ENCODE data around the gene AP1S3.
"Not testable (repeated sequence)": the region's sequence is repeated elsewhere in the genome, so short reads cannot be mapped to it uniquely, and the experiment has no call there.

Gene AP1S3

DNA sequence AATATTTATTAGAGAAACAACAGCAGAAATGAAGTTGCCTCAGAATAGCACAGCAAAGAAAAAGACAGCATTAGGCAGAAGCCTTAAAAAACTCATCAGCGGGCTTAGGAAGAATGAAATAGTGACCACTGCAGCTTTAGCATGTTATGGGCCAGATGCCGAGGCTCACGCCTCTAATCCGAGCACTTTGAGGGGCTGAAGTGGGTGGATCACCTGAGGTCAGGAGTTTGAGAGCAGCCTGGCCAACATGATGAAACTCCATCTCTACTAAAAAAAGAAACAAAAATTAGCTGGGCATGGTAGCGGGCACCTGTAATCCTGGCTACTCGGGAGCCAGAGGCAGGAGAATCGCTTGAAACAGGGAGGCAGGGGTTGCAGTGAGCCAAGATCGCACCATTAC, 32.4 kb downstream of the AP1S3 start:
- DNase-seq (ENCODE audit: low read depth in 1 of 2, low spot score in 1 of 2), result no peak

DNA sequence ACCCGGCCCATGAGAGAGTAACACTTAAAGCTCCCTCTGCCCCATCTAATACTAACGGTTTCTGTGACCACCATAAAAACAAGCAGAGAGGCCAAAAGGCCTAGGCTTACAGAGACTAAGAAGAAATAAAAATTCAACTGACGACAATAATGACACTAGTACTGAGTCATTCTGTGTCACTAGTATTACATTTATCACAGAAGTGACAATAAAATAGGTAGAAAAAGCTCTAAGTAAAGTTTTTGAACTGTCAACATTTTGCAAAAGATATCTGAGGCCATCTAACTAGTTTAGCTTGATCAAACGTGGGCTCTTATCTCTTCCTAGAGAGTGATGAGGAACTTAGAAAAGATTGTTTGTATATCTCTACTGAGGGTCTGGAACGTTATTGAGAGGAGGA, 35.6 kb downstream of the AP1S3 start:
- no peak for DNase-seq (ENCODE audit: low read depth in 1 of 2, low spot score in 1 of 2)

DNA sequence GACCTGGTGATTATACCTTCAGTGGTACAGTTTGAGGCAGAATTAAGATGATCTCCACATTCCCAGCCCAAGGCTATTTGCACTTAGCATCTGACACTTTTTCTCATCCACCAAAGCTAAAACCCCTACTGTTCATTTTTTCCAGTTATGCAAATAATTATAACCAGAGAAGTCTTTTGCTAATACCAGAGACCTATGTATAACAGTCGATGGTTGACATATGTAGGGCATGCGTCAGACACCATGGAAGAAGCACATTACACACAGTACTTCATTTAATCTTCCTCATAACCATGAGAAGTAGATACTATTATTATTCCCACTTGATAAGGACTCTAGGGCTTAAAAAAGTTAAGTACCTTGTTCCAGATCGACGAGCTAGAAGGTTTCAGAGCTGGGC, 36.5 kb downstream of the AP1S3 start:
- DNase-seq (ENCODE audit: low read depth in 1 of 2, low spot score in 1 of 2), result no peak

DNA sequence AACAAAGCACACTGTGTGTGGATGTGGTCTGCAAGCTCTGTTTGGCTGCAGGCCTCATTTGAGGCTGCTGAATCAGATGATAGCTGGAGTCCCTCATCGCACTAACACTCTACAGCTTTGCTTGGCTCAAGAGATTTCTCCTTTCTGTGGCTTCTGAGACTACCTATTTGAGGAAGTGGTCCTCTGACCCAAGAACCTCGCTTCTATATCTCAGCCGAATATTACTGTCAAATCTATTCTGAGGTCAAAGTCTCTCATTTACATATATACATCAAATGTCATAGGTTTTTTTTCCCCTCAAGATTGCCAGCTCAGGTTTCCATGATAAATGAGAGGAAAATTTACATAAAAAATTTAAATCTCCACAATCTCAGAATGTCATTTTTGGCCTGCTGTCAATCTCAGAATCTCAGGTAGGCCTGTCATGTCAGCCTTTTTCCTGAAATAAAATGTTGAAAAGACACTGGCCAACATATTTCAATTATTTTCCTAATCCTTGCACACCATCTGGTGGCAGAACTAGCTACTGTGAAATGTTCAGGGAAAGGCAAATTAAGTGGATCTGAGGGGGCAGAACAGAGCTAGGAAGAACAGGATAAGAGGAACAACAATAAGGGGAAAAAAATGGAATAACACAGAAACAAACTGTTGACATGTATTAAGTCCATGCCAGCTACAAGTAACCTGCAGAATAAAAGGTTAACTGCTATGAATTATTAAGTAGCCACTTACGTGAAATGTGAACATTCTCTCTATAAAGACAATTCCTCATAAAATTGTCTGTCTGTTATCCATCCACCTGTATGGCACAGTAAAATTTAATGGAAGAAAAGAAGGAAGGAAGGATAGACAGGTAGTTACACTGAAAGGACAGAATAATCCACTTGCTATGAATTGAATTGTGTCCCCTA, 39.3 kb downstream of the AP1S3 start:
- DNase-seq (ENCODE audit: low read depth in 1 of 2, low spot score in 1 of 2), result no peak

DNA sequence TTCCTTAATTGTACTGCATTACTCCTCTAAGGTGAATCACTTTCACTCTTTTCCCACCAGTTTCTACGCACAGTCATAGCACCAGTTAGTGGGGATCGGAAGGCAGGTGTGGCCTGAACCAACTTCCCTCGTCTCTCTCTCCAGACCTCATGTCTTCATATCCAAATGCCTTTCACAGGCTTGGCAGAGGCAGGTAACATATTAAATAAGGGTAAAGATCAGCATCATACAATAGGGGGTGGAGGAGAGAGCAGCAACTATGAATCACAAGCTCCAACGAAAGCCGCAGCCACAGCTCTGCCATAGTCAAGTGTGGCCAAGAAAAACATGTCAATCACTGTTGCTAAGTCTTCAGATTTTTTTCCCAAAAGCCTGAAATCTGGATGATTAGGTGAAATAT, 40.3 kb downstream of the AP1S3 start:
- DNase-seq (ENCODE audit: low read depth in 1 of 2, low spot score in 1 of 2), result no peak

DNA sequence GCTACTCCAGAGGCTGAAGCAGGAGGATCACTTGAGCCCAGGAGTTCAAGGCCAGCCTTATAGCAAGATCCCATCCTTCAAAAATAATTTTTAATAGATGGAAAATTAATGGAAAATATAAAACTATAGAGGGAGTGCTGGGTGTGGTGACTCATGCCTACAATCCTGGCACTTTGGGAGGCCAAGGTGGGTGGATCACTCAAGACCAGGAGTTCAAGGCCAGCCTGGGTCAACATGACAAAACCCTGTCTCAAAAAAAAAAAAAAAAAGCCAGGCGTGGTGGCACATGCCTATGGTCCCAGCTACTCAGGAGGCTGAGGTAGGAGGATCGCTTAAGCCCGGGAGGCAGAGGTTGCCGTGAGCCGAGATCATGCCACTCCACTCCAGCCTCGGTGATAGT, 48.0 kb downstream of the AP1S3 start:
- DNase-seq (ENCODE audit: low read depth in 1 of 2, low spot score in 1 of 2), result no peak

DNA sequence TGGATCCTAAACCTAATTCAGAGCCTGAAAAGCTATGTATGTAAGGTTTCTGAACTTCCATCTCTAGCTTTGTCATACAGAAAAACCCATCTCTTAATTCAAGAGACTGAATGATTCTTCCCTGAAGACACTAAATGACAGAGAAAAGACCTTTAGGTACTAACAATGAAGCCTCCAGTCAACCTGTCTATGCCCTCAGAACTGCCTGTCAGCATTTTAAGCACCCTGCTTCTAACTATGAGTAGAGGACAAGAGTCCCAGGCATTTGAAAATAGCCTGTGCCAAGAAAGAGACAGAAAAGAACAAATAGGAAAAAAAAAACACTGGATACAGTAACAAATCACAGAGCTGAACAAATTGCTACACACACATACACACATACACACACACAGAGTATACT, 48.6 kb downstream of the AP1S3 start:
- DNase-seq (ENCODE audit: low read depth in 1 of 2, low spot score in 1 of 2), result no peak

DNA sequence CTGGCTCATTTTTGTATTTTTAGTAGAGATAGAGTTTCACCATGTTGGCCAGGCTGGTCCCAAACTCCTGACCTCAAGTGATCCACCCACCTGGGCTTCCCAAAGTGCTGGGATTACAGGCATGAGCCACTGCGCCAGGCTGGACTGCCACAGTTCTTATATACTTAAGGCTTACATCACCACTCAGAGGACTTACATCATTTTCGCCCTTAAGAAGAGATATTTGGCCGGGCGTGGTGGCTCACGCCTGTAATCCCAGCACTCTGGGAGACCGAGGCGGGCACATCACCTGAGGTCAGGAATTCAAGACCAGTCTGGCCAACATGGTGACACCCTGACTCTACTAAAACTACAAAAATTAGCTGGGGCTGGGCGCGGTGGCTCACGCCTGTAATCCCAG, 49.3 kb downstream of the AP1S3 start:
- not testable (repeated sequence) for DNase-seq (ENCODE audit: low read depth in 1 of 2, low spot score in 1 of 2)

DNA sequence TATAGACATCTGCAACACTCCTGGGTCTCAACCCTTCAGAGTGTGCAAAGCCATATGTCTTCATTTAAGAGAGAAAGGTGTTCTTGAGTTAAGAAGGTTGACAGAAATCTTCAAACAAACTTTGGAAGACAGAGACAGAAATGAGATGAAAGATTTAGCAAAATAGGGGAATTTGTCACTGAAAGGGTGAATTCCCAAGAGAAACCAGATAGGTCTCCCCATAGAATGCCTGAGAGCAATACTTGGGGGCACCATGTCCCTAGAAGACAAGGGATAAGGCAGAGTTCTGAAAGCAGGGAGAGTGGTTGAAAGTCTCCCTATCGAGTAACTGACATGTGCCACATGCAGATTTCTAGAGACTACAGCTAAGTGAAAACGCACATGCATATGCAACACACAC, 50.0 kb downstream of the AP1S3 start:
- DNase-seq (ENCODE audit: low read depth in 1 of 2, low spot score in 1 of 2), result no peak

DNA sequence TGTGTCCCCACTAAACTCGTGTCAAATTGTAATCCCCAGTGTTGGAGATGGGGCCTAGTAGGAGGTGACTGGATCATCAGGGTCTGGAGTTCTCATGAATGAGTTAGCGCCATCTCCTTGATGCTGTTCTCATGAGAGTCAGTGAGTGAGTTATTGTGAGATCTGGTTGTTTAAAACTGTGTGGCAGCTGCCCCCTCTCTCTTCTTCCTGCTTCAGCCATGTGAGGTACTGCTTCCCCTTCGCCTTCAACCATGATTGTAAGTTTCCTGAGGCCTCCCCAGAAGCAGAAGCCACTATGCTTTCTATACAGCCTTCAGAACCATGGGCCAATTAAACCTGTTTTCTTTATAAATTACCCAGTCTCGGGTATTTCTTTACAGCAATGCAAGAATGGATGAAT, 50.4 kb downstream of the AP1S3 start:
- DNase-seq (ENCODE audit: low read depth in 1 of 2, low spot score in 1 of 2), result no peak

DNA sequence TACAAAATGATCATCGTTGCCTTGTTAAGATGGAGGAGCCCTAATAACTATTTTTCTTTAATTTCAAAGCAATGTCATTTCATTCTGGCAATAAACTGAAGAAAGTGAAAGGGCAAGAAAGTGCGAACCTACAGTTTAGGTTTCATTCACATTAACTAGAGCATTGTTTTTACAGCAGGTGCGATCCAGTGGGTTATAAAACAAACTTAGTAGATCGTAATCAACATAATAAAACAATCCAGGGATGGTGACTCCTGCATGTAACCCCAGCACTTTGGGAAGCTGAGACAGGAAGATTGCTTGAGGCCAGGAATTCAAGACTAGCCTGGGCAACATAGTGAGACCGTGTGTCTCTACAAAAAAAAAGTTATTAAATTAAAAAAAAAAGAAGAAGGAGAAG, 51.1 kb downstream of the AP1S3 start:
- no peak for DNase-seq (ENCODE audit: low read depth in 1 of 2, low spot score in 1 of 2)

DNA sequence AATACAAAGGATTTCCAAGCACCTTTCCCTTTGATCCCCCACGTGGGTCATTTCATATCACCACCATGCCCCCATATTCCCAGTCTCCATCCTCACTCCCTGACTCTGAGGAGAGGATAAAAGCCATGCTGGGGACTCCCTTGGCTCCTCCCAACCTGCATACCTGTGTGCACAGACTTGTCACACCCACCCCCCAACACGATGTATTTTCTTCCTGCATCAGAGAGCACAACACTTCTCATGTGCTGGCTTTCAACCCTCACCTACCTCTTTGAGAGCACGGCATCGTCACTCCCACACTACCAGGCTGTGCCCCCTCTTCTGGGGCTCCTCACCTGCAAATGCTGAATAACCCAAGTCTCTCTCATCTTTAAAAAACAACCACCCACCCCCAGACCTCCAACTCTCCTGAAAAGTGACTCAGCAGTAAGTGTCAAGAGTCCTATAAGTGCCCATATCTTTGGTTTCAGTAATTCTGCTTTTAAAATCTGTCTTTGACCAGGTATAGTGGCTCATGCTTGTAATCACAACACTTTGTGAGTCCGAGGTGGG, 53.1 kb downstream of the AP1S3 start:
- no peak for DNase-seq (ENCODE audit: low read depth in 1 of 2, low spot score in 1 of 2)

DNA sequence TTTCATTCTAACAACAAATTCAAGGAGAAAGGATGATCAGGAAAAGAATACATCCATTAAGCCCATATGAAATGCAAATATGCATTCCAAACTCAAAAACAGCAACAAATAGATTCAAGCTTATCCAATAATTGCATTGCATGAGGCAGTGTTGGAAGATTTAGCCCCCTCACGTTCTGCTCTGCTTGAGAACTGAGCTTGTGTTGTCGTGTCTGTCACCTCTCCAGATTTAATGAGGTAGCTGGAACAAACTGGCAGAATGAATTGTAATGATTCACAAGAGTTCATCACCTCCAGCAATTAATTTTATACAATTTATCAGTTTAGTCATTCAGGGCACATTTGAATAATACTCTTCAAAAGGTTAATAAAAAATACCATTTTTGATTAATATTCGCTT, 54.8 kb downstream of the AP1S3 start:
- no peak for DNase-seq (ENCODE audit: low read depth in 1 of 2, low spot score in 1 of 2)

DNA sequence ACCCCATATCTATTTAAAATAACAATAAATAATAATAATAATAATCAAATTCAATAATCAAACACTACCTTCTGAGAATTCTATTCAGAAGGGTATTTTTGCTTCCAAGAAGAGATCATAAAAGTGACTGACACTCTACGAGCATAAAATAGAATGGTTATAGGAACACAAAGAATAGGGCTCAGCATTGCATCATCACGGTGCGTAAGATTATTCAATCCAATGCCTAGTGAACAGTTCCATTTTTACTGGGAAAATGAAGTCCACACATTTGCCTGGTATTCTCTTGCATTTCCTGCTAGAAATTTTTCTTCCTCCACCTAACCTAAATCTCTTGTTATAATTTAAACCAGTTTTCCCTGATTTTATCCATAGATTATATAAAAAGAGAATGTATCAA, 55.8 kb downstream of the AP1S3 start:
- DNase-seq (ENCODE audit: low read depth in 1 of 2, low spot score in 1 of 2), result no peak

DNA sequence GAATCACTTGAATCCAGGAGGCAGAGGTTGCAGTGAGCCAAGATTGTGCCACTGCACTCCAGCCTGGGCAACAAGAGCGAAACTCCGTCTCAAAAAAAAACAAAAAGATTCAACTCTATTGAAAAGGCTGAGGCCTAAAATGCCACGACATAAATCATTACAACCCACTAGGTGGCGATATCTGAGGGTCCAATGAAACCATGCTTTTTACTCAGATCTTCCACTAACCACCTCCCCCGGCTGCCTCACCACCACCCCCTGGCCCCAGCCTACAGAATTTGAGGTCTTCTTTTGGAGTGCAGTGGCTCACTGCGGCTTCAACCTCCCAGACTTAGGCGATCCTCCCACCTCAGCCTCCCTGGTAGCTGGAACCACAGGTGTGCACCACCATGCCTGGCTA, 57.5 kb downstream of the AP1S3 start:
- peak in 1 of 2 donors; percentile 28 for DNase-seq (ENCODE audit: low read depth in 1 of 2, low spot score in 1 of 2)

DNA sequence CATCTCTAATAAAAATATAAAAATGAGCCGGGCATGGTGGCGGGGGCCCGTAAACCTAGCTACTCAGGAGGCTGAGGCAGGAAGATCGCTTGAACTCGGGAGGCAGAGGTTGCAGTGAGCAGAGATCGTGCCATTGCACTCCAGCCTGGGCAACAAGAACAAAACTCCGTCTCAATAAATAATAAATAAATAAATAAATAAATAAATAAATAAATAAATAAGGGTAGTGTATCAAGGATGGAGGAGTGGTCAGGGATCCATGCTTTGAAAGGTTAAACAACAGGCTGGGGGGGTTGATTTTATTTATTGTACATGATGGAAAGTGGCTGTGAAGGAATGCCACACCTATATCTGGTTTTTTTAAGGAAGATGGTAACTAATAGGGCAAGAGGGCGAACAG, 63.2 kb downstream of the AP1S3 start:
- DNase-seq (ENCODE audit: low read depth in 1 of 2, low spot score in 1 of 2), result no peak

DNA sequence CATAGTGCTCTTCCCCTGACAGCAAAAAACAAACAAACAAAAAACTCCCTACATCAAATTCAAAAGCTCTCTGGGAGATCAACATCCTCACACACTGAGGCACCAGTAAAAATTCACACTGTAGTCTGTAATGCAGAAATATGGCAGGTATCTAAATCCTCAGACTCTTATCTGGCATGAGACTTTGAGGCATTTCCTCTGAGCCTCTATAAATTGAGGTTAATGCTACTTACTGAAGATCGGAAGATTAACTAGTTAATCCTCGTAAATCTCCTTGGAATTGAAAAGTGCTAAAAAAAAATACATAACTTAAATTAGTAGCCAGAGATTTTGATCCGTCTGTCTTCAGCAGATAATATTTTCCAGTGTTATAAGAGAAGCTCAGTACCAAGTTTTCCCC, 65.0 kb downstream of the AP1S3 start:
- DNase-seq (ENCODE audit: low read depth in 1 of 2, low spot score in 1 of 2), result no peak

DNA sequence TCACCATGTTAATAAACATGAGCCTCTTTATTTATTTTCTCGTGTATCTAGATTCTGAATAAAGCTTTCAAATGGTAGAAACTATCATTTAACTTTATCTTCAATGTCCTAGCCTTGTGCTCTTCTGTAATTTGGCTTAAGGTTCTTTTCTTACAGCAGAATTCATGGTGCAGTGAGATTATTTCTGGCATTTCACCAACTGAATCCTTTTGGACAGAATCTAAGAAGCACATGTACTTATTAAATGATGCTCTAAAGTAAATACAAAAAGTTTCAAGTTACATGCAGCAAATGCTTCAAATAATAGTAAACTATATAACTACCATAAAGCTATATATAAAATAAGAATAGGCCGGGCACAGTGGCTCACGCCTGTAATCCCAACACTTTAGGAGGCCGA, 65.9 kb downstream of the AP1S3 start:
- no peak for DNase-seq (ENCODE audit: low read depth in 1 of 2, low spot score in 1 of 2)

DNA sequence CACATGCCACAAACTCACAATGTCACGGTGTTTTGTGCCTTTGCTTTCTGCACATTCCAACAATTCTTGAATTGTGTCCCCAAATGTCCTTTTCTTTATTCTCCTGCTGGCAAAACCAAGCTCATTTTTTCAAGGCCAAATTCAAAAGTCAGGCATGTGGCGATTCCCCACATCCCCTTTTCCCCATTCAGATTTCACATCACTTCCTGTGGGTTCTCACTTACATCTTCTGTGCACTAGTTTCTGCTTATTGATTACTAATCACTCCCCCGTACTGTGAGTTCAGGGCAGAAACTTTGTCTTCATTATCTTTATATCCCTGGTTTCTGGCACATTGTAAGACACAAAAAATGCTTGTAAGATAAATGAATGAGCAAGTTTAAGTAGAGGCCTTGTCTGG, 69.2 kb downstream of the AP1S3 start:
- DNase-seq (ENCODE audit: low read depth in 1 of 2, low spot score in 1 of 2), result no peak

DNA sequence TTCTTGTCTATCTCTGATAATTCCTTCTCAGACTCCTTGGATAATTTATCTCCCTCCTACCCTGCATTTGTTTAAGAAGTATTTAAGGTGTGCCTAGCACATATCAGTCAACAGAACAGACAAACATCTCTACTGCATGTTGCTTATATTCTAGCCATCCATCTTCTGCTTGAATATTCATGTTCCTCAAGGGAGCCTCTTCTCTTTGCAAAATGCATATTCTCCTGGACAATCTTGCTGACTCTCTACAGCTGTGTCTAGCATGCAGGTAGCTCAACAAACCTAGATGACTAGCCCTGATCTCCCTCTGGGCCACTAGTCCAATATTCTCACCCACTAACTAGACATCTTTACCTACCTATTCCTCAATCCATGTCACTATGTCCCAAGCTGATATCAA, 70.0 kb downstream of the AP1S3 start:
- no peak for DNase-seq (ENCODE audit: low read depth in 1 of 2, low spot score in 1 of 2)

DNA sequence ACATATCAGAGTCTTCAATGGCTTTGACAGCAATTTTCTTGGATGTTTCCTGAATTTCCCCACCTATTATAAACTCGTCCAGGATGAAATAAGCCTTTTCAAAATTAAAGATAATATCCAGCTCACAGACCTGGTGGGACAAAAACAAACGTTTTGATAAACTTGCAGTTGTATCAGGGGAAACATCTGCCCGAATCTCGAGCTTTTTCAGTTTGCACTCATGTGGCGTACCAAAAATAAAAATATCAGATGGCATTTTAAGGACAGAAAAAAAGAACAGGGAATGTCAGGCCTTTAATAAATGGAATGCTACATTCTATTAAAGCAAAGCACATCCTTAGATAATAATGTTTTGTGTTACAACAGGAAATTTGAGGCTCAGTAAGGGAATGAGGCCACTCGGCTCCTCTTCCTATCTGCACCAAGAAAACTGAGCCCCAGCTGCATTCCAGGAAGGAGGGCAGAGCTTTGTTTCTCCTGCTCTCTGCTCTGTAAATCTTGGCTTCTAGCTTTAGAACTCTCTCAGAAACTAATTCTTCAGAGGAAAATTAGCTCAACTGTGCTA, 72.1 kb downstream of the AP1S3 start:
- no peak for DNase-seq (ENCODE audit: low read depth in 1 of 2, low spot score in 1 of 2)

DNA sequence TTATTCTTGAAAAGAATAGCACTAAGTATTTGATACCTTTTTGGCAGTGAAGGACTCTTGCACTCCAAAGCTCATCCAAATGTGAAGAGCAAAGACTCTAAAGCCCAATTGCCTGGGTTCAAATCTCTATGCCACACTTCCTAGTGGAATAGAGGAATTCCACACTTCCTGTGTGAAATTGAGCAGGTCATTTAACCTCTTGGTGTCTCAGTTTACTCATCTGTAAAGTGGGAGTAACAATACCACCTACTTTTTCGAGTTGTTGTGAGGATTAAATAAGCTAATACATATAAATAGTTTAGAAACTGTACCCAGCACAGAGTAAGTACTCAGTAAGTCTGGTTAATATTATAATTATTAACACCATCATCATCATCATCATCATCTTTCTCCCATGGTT, 72.6 kb downstream of the AP1S3 start:
- no peak for DNase-seq (ENCODE audit: low read depth in 1 of 2, low spot score in 1 of 2)

DNA sequence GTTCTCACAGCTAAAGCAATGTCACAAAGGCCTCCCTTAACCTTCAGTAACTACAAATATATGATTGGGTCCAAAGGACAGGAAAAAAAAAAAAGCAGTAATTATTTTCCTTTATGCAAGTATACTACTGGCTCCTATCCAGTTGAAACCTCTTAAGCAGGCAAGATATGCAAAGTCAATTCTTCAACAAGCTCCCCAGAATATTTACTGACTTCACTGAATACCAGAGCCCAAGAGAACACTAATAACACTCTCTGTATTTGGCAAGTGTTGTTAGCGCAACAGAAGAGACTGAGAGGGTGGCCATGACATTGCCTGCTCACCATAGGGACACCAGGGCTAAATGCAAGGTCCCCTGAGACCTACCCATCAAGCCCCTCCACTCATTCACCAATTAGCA, 74.5 kb downstream of the AP1S3 start:
- no peak for DNase-seq (ENCODE audit: low read depth in 1 of 2, low spot score in 1 of 2)

Data from activated CD4-positive, alpha-beta T cell treated with anti-CD3 and anti-CD28 coated beads, Interleukin-2, amount 50 U/mL, for 24 hours (primary cell).